ENCODE results near the gene CYP8B1. TPM values are rescaled to one million over a fixed set of nuclear protein-coding genes. Genes with fewer than 3 reads are reported as not detected.

Gene CYP8B1
- total and polyA plus RNA-seq, 2 of the 13 experiments (the other 11 are each of a cell fraction or from before 2014, with no cell fraction given), result 0.58 to 2.0 TPM

DNA sequence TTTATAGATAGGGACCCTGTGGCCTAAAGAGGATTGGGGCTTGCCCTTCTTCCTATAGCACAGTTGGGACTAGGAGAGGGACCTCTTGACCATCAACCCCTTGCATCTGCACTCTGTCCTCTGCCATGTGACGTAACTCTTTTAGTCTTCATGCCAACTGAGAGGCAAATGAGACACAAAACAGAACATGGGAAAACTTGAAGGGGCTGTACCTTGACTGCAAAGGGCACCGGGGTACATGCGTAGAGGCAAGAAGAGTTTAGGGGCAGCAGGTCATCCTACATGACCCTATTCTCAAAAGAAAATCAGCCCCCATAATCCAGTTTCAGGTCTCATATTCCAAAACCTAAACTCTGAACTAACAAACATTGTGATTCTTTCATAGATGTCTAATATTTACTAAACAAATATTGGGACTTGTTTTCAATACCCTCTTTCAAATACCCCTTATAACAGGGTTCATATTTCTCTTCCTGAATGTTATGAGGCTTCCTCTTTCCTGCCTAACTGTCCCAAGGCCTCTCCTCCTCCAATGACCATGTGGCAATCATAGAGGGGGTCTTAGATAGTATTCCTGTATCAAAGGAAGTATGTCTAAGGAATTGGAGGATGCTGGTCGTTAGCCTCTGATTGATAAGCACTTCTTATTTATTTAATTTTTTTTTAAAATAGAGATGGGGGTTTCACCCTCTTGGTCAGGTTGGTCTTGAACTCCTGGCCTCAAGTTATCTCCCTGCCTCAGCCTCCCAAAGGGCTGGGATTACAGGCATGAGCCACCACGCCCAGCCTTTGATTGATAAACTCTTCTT is 45.8 kb downstream of the CYP8B1 start (continued):
- TF ChIP-seq, protein P1, sequence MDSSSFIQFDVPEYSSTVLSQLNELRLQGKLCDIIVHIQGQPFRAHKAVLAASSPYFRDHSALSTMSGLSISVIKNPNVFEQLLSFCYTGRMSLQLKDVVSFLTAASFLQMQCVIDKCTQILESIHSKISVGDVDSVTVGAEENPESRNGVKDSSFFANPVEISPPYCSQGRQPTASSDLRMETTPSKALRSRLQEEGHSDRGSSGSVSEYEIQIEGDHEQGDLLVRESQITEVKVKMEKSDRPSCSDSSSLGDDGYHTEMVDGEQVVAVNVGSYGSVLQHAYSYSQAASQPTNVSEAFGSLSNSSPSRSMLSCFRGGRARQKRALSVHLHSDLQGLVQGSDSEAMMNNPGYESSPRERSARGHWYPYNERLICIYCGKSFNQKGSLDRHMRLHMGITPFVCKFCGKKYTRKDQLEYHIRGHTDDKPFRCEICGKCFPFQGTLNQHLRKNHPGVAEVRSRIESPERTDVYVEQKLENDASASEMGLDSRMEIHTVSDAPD (CRISPR knock-in tag; IDR thresholded peaks at IDR 0.05), result no peak; the same call in 1 of the 2 replicates
- TF ChIP-seq ZNF17 (CRISPR knock-in tag; IDR thresholded peaks at IDR 0.05), result no peak
- TF ChIP-seq EP300 (IDR thresholded peaks at IDR 0.05; ENCODE audit: low read depth in 2 of 2, low read length in 2 of 2), result peak in 1 of 2 experiments; percentile 67; a peak in 2 of 4 replicates
- TF ChIP-seq EP300 (CRISPR knock-in tag; IDR thresholded peaks at IDR 0.05; ENCODE audit: borderline replicate concordance), result no peak
- TF ChIP-seq ZNF501 (CRISPR knock-in tag; IDR thresholded peaks at IDR 0.05), result 0 out of 2 replicates have a peak, but pooled peaks have one; percentile 3
- TF ChIP-seq ZNF614 (CRISPR knock-in tag; IDR thresholded peaks at IDR 0.05; ENCODE audit: borderline replicate concordance), result no peak
- no peak for TF ChIP-seq ZNF547 (CRISPR knock-in tag; IDR thresholded peaks at IDR 0.05)
- no peak for TF ChIP-seq HNRNPLL (IDR thresholded peaks at IDR 0.05; ENCODE audit: low read depth, low read length, poor library complexity, severe bottlenecking)
- TF ChIP-seq, protein P2, sequence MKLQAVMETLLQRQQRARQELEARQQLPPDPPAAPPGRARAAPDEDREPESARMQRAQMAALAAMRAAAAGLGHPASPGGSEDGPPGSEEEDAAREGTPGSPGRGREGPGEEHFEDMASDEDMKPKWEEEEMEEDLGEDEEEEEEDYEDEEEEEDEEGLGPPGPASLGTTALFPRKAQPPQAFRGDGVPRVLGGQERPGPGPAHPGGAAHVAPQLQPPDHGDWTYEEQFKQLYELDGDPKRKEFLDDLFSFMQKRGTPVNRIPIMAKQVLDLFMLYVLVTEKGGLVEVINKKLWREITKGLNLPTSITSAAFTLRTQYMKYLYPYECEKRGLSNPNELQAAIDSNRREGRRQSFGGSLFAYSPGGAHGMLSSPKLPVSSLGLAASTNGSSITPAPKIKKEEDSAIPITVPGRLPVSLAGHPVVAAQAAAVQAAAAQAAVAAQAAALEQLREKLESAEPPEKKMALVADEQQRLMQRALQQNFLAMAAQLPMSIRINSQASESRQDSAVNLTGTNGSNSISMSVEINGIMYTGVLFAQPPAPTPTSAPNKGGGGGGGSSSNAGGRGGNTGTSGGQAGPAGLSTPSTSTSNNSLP (IDR thresholded peaks at IDR 0.05; ENCODE audit: low read depth, low read length), result peak; percentile 55; the same call in 1 of the 2 replicates
- no peak for TF ChIP-seq ZKSCAN5 (CRISPR knock-in tag; IDR thresholded peaks at IDR 0.05)
- no peak for TF ChIP-seq ZBTB20 (CRISPR knock-in tag; IDR thresholded peaks at IDR 0.05; ENCODE audit: borderline replicate concordance, low read depth)
- TF ChIP-seq, protein P3, sequence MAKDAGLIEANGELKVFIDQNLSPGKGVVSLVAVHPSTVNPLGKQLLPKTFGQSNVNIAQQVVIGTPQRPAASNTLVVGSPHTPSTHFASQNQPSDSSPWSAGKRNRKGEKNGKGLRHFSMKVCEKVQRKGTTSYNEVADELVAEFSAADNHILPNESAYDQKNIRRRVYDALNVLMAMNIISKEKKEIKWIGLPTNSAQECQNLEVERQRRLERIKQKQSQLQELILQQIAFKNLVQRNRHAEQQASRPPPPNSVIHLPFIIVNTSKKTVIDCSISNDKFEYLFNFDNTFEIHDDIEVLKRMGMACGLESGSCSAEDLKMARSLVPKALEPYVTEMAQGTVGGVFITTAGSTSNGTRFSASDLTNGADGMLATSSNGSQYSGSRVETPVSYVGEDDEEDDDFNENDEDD (CRISPR knock-in tag; IDR thresholded peaks at IDR 0.05; ENCODE audit: borderline replicate concordance), result no peak
- no peak for TF ChIP-seq ZNF138 (CRISPR knock-in tag; IDR thresholded peaks at IDR 0.05; ENCODE audit: low read depth)
- TF ChIP-seq SRSF9 (IDR thresholded peaks at IDR 0.05; ENCODE audit: borderline replicate concordance, insufficient read depth, low read depth, low read length, poor library complexity, severe bottlenecking), result no peak
- no peak for TF ChIP-seq ZNF256 (CRISPR knock-in tag; conservative IDR thresholded peaks at IDR 0.05)
- TF ChIP-seq, protein P4, sequence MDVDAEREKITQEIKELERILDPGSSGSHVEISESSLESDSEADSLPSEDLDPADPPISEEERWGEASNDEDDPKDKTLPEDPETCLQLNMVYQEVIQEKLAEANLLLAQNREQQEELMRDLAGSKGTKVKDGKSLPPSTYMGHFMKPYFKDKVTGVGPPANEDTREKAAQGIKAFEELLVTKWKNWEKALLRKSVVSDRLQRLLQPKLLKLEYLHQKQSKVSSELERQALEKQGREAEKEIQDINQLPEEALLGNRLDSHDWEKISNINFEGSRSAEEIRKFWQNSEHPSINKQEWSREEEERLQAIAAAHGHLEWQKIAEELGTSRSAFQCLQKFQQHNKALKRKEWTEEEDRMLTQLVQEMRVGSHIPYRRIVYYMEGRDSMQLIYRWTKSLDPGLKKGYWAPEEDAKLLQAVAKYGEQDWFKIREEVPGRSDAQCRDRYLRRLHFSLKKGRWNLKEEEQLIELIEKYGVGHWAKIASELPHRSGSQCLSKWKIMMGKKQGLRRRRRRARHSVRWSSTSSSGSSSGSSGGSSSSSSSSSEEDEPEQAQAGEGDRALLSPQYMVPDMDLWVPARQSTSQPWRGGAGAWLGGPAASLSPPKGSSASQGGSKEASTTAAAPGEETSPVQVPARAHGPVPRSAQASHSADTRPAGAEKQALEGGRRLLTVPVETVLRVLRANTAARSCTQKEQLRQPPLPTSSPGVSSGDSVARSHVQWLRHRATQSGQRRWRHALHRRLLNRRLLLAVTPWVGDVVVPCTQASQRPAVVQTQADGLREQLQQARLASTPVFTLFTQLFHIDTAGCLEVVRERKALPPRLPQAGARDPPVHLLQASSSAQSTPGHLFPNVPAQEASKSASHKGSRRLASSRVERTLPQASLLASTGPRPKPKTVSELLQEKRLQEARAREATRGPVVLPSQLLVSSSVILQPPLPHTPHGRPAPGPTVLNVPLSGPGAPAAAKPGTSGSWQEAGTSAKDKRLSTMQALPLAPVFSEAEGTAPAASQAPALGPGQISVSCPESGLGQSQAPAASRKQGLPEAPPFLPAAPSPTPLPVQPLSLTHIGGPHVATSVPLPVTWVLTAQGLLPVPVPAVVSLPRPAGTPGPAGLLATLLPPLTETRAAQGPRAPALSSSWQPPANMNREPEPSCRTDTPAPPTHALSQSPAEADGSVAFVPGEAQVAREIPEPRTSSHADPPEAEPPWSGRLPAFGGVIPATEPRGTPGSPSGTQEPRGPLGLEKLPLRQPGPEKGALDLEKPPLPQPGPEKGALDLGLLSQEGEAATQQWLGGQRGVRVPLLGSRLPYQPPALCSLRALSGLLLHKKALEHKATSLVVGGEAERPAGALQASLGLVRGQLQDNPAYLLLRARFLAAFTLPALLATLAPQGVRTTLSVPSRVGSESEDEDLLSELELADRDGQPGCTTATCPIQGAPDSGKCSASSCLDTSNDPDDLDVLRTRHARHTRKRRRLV (CRISPR knock-in tag; IDR thresholded peaks at IDR 0.05), result no peak
- no peak for TF ChIP-seq ZNF260 (CRISPR knock-in tag; IDR thresholded peaks at IDR 0.05; ENCODE audit: borderline replicate concordance, low read depth)
- TF ChIP-seq ZBTB7A (CRISPR knock-in tag; IDR thresholded peaks at IDR 0.05), result peak; percentile 16; the same call in 1 of the 2 replicates

Measured in HepG2 (cell line).